Smooth muscle cell of the brain vasculature (primary cell): Measurements from ENCODE around the gene GLRB.
"Not testable (repeated sequence)": the region's sequence is repeated elsewhere in the genome, so short reads cannot be mapped to it uniquely, and the experiment has no call there.

Experiments used
- DNase-seq: peaks from one replicate; pipeline ENCODE4 v3.0.0-alpha.2; 2012; ENCODE audit warnings: low read depth, low spot score

GLRB gene

DNA sequence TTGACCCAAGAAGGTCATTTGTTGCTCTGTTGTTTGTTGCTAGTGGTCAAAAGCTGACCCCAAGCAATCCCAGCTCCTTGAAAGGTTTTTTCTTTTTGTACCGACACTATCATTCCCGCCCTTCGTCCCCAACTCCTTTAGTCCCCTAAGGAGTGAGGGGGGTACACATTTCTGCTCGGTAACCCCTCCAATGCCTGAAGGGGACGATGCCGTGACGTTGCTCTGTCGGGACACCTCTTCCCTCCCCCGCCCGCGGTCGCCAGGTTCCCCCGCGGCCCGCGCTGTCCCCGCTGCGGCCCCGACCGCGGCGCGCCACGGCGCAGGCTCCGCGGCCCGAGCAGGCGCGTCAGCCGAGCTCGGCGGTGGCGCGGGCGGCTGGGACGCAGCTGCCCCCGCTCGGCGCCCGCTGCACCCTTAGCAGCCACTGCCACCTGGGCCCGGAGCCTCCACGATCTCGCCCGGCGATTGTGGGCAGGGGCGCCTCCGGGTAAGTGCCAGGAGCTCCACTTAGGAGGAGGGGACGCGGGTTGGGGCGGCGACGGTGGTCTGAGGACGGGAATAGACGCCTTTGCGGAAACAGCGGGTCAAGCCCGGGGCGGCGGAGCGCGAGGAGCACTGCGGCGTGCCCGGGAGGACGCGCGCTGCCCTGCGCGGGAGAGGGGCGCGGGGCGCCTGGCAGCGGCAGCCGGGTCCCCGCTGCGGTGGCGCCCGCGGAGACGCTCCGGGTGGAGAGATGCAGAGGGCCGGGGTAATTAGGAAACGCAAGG lies at the start of gene GLRB:
Gene GLRB (plus strand): TSS at position 340 of the 767 bp plus-strand sequence. CDS start 1,875 bp downstream, outside the sequence.
- DNase-seq, result no peak

DNA sequence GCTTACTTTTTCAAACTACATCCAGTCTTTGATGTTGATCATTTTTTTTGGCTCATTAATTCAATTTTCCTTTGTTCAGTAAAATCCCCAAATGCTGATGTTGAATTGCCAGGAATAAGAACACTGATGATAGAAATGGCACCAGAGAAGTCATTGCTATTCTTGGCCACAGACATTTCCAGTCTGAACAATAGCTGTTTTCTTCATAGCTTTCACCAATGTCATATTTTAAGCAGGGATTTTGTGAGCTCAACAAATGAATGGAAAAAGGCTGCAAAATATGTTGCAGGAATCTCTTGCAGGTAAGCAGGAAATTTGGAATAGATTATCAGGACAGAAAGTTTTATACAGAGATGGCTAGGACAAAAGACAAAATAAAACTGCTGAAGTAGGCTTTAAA lies 40.5 kb upstream of the GLRB start:
- no peak for DNase-seq

DNA sequence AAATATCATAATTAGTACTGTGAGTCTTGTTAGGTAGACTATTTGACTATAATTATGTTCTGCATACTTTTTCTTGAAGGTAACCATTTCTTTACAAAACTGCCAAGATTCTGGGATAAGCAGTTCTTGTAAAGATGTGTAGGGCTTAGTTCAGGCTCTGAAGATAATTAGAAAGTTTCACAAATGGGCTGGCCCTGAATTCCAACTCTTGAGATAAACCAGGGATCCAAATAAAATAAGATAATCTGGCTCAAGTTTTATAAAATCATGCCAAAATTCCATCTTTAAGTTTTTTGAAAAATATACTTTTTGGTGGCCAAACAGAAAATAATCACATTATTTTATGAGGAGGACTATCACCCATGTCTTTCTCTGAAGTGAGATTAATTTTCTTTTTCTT lies 35.5 kb upstream of the GLRB start:
- no peak for DNase-seq

DNA sequence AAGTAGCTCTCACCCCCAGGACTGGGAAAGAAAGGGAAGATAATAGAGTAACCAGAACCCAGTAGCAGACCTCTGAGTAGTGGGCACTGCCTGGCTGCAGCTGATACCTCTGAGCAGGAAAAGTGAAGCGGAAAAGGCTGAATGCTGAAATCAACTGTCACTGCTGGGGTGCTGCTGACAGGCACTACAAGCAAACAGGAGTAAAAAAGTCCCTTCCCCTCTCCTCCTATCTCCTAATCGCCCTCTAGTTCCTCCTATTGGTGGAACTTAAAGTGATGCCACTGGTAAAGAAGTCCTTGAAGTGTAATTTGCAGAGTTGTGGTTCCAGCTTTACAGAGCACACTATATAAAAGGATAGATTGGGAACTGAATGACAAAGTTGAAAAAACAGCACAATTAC lies 32.8 kb upstream of the GLRB start:
- DNase-seq, result no peak

DNA sequence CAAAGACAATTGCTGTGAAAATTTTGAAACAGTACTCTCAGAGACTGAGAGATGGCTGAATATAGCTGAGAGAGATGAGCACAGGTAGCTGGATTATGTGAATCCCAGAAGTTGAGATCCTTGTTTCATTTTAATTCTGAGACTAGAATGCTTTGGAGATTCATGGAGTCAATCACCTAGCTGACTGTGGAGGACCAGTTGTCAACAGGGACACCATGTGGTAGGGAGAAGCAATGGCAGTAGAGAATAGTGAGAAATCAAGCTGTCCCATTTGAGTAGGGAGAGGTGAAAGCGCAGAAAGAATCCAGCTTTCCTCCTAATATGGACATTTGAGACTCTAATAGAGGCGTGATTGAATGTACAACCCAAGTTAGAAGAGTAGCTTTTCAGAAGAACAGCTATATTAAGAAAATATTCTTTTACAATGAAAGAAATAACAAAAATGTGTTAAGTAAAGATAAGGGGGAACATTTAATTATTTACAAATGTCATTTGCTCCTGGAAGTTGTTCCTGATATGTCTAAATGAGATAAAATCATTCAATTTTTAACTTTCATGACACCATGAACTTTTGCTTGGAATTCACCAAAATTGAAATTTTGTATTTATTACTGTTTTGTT lies 30.3 kb upstream of the GLRB start:
- DNase-seq, result peak; percentile 28

DNA sequence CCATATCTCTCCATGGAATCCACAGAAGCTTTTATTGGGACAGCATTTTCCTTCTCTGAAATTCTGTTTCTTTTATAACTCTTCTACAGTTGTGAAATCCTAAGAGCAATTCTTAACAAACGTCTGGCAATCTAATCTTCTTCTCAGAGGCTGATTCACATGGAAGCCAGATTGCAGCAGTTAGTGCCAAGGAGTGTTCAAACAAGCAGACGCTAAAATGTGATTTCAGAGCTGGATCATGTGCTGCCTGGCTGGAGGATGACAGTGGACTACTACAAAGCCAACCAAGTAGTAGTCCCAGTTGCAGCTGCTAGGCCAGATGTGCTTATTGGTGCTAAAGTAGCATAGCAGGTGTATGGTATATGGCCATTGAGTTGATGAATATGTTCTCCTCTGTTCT lies 27.7 kb upstream of the GLRB start:
- no peak for DNase-seq

DNA sequence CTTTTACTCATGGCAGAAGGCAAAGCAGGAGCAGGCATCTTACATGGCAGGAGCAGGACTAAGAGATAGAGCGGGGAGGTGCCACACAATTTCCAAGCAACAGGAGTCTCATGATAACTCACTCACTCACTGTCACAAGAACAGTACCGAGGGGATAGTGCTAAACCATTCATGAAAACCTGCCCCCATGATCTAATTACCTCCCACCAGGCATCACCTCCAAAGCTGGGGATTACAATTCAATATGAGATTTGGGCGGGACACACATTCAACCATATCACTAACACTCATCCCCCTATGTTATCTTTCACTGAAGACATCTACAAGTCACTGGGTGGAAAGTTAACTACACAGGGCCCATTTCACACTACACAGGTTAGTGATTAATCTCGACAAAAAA lies 25.4 kb upstream of the GLRB start:
- no peak for DNase-seq

DNA sequence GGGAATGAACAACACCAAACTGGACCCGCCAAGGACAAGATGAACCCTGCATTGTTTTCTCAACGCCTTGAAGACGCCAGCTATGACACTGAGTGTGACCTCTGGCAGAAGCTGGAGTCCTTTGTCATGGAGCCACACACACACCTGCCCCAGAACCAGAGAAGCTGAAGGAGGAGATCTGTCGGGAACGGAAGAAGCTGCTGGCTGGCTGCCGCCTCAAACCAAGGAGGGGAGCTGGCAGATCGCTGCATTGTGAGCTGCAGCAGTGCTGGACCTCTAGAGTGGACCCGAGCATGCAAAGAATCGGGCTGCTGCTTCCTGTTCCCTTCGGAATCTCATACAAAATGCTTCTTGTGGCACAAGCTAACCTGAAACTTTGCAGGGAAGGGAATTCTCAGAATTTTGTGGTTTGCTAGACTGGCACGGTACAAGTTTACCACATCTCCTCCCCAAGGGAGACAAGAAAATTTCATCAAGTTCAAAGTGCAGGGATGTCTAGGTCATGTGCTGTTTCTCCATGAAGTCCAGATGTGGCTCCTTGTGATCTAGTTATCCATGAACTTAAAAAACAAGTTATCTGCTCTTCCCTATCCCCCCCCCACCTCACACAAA lies 23.4 kb upstream of the GLRB start:
- no peak for DNase-seq

DNA sequence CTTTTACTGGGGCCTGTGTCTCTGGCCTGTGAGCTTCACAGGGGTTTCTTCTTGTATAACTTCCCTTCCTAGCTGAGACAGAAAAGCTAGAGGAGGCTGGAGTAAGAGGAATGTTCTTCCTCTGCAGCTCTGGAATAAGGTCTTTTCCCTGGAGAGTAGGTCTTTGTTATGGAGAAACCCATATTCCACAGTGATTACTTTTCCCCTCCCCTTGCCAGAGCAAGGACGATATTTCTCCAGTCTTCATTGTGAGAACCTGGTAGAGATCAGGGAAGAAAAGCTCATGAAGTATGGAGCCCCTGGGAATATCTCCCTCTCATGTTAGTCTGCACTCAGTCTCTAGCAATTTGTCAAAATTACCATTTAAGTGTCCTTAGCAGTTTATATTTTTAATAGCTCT lies 18.7 kb upstream of the GLRB start:
- DNase-seq, result no peak

DNA sequence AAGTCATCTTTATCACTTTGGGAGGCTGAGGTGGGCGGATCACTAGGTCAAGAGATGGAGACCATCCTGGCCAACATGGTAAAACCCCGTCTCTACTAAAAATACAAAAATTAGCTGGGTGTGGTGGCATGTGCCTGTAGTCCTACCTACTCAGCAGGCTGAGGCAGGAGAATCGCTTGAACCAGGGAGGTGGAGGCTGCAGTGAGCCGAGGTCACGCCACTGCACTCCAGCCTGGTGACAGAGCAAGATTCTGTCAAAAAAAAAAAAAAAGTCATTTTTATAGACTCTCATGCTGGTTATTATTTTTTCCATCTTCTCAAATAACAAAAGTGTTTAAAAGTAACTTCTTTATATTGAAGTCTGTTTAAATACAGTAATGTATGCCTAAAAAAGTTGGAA lies 17.1 kb upstream of the GLRB start:
- DNase-seq, result not testable (repeated sequence)

DNA sequence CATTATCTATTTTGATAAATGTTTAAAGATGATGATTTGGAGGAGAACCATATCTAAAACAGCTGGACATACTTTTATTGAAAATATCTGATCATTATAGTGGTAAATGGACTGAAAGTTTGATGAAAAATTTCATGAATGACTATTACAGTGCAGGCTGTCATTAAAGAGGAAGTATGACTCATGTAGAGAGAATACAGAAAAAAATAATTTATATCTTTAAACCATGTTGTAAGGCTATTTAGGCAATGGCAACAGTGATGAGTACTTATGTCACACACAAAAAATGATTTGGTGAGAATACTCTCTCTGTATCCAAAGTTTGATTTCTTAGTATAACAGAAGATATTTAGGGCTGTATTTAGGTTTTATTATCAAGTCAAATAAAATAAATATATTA lies 3.9 kb upstream of the GLRB start:
- no peak for DNase-seq

DNA sequence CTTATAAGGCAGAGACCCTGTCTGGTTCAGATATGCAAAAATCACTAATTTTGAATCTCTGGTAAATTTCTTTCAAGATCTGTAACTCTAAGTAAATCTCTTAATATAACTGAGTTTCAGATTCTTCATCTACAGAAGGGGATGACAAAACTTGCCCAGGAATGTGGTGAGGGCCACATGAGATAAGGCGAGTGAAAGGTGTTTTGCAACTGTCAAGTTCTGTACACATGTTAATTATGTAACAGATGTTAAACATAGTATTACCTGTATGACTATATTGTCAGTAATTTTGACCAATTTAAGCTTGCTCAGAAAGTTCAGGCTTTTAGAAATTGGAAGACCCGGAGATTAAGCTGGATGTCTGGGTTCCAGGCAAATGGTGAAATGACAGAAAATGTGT lies 549 bp upstream of the GLRB start:
- no peak for DNase-seq

DNA sequence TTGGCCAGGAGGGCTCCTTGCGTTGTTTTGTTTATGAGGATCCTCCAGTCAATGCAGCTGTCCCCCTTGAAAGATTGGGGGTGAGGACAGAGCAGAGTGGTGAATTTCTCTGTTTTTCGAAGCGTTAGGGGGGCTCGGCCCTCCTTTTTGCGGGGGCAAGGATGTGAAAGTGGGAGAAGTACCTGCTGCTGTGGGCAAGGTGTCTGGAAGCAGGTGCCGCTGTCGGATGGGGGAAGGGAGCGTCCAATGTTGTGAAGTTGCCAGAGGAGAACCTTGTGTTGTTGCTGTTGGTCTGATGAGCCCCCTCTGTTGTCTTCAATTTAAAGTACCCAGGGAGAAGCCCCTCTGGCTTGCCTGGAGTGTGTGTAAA lies 613 bp downstream of the GLRB start:
- DNase-seq, result no peak

DNA sequence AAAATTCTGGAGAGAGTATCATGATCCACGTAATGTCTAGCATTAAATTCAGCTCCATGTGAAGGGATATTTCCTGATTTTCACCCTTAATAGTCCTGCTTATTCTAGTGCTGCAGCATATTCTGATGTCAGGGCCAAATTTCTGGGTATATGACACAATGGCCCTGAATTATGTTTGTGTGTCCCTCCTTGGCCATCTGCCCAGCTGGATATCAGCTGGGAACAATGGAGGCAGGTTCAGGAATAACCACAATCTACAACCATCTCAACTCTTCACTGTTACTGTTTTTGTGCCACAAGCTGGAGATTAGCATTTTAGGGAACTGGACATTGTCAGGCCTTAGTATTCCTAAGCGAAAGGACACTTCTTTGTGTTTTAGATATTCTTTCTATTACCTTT lies 3.5 kb downstream of the GLRB start:
- no peak for DNase-seq

DNA sequence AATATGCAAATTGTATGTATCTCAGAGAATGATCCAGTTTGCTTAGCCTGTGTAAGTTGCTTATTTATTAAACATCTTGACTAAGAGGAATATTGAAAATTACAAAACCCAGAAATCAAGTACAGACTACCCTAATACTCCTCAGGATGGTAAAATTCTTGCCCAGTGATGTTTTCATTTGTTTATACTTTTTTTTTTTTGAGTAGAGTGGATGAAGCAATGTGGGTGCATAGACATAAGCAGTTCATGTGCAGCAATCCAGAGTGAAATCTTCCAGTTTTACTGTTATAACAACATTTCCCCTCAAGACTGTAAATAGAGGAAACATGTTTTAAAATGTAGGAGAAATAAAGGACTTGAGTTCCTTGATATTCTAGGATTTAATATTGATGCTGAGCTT lies 4.7 kb downstream of the GLRB start:
- no peak for DNase-seq

DNA sequence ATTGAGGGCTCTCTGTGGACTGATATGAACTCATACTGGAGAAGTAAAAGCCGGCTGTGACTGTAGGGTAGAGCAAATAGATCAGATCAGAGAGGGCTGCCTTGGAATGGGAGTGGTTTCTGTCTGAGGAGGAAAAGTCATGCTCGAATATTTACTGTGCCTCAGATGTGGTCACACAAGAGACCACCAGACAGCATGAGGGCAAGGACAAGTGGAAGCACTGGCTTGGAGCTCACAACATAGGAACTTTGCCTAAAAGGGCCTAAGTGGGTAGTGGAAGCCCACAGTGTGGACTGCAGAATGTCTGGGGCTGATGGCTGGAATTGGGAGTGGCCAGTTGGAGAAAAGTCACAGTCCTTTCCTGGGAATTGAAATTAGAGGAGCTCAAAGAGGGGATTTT lies 19.8 kb downstream of the GLRB start:
- DNase-seq, result no peak

DNA sequence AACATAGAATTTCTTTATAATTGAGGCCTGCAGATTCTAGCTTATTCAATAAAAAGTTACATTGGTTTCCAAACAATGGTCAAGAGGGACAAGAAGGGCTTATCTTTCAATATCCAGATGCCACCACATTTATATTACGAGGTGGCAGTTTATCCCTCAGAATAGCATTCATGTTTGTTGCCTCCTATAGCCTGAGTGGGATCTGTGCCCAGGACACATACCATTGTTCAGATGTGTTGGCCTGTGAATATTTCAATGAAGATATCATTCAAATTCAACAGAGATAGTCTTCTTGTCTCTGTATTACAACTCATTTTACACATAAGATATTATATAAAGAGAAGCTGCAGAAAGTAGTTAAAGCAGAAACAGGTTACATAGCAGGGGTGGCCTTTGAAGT lies 20.5 kb downstream of the GLRB start:
- no peak for DNase-seq

DNA sequence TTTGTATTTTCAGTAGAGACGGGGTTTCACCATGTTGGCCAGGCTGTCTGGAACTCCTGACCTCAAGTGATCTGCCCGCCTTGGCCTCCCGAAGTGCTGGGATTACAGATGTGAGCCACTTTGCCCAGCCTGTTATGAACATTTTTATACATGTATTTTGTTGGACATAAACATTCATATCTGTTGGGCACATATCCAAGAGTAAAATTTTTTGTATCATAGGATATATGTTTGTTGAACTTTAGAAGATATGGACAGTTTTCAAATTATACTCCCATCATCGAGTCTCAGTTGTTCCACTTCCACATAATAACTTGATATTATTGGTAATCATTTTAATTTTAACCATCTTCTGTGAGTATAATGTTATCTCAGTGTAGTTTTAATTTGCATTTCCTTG lies 23.6 kb downstream of the GLRB start:
- DNase-seq, result no peak

DNA sequence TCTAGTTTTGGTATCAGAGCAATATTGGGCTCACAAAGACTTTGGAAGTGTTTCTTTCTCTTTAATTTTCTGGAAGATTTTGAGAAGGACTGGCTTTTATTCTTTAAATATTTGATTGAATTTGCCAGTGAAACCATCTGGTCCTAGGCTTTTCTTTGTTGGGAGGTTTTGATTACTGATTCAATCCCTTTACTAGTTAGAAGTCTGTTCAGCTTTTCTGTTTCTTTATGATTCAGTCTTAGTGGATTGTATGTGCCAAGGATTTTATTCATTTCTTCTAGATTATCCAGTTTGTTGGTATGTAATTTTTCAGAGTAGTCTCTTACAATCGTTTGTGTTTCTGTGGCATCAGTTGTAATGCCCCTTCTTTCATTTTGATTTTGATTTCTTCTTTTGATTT lies 28.6 kb downstream of the GLRB start:
- no peak for DNase-seq

DNA sequence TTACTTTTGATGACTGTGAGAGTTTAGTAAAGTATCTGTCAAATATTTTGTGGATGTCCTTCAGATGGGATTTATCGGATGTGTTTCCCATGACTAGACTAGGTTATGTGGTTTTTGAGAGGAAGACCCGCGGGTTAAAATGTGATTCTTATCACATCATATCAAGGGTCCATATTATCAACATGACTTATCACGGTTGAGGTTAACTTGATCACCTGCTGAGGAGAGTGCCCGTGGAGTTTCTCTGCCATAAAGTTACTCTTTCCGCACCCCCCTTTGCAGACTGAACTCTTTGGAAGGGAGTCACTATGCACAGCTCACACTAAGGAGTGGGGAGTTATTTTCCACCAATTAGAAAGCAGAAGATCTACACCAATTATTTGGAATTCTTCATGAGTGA lies 38.7 kb downstream of the GLRB start:
- no peak for DNase-seq

DNA sequence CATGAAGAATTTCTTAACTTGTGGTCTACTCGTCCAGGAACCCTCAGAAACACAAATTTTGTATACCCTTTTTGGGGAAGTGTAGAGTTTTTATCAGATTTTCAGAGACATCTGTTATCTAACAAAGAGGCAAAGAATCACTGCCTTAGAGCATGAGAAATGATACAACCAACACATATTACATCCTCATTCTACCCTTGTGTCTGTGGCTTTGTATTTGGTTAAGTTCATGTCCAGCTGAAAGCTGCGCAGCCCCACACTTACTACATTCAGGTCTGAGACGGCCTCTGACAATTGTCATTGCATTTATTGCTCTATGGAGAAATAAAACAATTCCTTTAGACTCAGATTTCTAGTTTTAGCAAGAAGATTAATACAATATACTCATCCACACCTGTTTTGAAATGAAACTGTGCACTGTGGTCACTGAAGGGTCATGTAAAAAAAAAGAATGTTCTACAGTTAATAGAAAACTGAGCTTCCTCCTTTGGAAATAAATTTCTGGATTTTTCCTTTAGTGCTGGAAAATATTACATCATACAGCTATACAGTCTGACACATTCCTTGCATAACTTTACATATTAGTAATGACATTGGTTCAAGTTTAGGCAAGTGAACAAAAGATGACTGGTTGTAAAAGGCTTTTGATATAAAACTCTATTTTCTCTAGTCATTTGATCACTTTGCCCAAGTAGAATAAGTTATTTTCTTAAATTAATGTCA lies 39.8 kb downstream of the GLRB start:
- no peak for DNase-seq

DNA sequence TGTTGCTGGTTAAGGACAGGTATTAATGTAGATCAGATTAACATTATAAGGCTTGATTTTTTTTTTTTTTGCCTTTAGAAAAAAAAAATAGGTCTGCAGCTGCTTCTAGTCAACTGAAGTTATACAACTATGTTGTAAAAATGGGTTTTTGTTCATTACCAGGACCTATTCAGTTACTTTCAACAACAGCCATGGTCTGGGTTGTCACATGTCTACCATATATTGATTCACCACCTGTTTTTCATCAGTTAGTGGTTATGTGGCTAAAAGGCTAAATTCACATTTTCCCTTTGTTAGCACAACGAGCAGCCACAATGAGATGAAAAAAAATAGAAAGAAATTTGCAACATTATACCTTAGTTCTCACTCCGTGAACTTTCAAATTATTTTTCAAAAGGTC lies 45.5 kb downstream of the GLRB start:
- DNase-seq, result no peak

DNA sequence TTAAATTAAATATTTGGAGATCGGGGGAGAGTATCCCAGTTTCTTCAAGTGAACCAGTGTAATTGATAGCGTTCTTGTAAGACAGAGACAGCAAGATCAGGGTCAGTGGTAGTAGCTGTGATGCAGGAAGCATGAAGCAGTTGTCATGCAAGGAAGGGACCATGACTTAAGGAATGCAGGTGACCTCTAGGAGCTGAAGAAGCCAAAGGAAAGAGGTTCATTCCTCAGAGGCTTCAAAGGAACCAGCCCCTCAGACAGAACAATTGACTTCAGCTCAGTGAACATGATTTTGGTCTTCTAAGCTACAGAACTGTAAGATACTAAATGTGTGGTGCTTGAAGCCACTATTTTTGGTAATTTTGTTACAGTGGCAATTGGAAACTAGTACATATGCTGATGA lies 51.6 kb downstream of the GLRB start:
- no peak for DNase-seq
